Mucosa of rectum (tissue), 2 donors: ENCODE data around the gene DTX2.
"Not testable (repeated sequence)": the region's sequence is repeated elsewhere in the genome, so short reads cannot be mapped to it uniquely, and the experiment has no call there.

ENCODE experiments used
- H3K27ac ChIP-seq, 2 donors: one replicate each; pipeline ENCODE4 v1.7.0; 2013; ENCODE audit warnings: inconsistent platforms in 2 of 2, low read depth in 2 of 2, low read length in 2 of 2
- H3K27me3 ChIP-seq, 2 donors: one replicate each; pipeline ENCODE4 v1.7.0; 2013; ENCODE audit warnings: low read length in 2 of 2; ENCODE audit not compliant: control insufficient read depth in 2 of 2, insufficient read depth in 2 of 2
- H3K36me3 ChIP-seq, 2 donors: one replicate each; pipeline ENCODE4 v1.7.0; 2013; ENCODE audit warnings: low read length in 2 of 2; ENCODE audit not compliant: control insufficient read depth in 2 of 2, insufficient read depth in 2 of 2
- H3K4me1 ChIP-seq, 2 donors: one replicate each; pipeline ENCODE4 v1.7.0; 2013; ENCODE audit warnings: low read length in 2 of 2, mild to moderate bottlenecking in 1 of 2; ENCODE audit not compliant: control insufficient read depth in 2 of 2, insufficient read depth in 2 of 2
- H3K4me3 ChIP-seq, 2 donors: one replicate each; pipeline ENCODE4 v1.7.0; 2013; ENCODE audit warnings: low read length in 2 of 2
- H3K9ac ChIP-seq, 2 donors: one replicate each; pipeline ENCODE4 v1.7.0; 2013; ENCODE audit warnings: low read length in 2 of 2, low read depth in 1 of 2, mild to moderate bottlenecking in 1 of 2
- H3K9me3 ChIP-seq, 2 donors: one replicate each; pipeline ENCODE4 v1.7.0; 2013; ENCODE audit warnings: low read length in 2 of 2; ENCODE audit not compliant: control insufficient read depth in 2 of 2
- donor health status: healthy.
- donor health status: Normal muscosa, but diverticular disease.

Gene DTX2

DNA sequence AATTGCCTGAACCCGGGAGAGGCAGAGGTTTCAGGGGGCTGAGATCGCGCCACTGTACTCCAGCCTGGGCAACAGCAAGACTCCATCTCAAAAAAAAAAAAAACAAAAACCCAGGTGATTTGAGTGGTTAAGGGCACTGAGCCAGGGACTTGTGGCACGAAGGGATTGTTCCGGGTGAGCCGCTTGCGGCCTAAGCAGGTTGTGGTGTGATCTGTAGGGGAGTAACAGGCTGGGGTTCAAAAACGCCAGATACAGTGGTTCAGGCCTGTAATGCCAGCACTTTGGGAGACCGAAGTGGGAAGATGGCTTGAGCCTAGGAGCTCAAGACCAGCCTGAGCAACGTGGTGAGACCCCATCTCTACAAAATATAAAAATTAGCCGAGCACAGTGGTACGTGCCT is 17.7 kb upstream of the DTX2 start:
- not testable (repeated sequence) for H3K36me3 ChIP-seq, H3K9me3 ChIP-seq, H3K9ac ChIP-seq, H3K27ac ChIP-seq, H3K4me1 ChIP-seq, H3K27me3 ChIP-seq, H3K4me3 ChIP-seq

DNA sequence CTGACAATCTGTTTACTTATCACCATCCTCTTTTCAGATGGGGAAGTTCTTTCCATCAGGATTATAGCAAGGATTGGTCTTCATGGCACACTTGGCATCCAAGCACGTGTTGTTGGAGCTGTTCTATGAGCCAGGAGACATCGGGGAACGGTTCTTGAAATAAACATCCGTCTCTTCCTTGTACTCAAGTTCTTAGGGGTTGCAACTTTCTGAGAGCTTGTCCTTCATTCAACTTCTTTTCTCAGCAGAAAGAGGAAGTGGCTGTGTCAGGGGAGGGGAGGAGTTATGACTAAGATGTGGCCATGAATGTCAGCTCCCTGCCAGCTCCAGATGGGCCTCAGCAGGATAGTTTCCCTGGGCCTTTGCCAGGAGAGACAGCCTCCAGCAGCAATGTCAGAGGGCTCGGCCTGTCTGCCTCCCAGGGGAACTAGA is 15.9 kb upstream of the DTX2 start:
- H3K27me3 ChIP-seq, H3K9ac ChIP-seq, H3K4me1 ChIP-seq, H3K36me3 ChIP-seq, H3K9me3 ChIP-seq: not testable (repeated sequence)
- H3K27ac ChIP-seq: peak overlapping the region; percentile 61 to 68
- peak overlapping the region in 1 of 2 donors; percentile 42 for H3K4me3 ChIP-seq

- not testable (repeated sequence) for H3K27me3 ChIP-seq, H3K27ac ChIP-seq, H3K4me1 ChIP-seq, H3K9me3 ChIP-seq, H3K4me3 ChIP-seq, H3K36me3 ChIP-seq, H3K9ac ChIP-seq
Observed at GRCh38 chr7:76457017-76457416, 4.5 kb upstream of the DTX2 start.

DNA sequence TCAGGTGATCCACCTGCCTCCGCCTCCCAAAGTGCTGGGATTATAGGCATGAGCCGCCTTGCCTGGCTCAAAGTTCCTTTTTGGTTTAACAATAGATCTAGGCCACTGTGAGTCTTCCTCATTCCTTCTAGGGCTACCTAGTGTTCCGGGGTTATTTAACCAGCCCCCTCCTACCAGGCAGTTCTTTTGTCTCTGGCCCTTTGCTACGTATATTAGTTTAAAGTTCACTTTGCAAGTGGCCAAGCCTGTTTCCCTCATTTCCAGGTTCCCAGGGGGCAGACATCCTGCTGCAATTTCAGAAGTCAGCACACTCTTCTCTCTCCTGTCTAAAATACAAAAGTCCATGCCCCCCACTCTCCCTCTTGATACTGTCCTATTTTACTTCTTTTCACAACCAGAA is 3.0 kb upstream of the DTX2 start:
- not testable (repeated sequence) for H3K4me1 ChIP-seq, H3K4me3 ChIP-seq, H3K27ac ChIP-seq, H3K36me3 ChIP-seq, H3K9me3 ChIP-seq, H3K9ac ChIP-seq, H3K27me3 ChIP-seq

GRCh38 chr7:76460767-76461166 is 742 bp upstream of the DTX2 start:
- not testable (repeated sequence) for H3K27ac ChIP-seq, H3K36me3 ChIP-seq, H3K9me3 ChIP-seq, H3K4me3 ChIP-seq, H3K27me3 ChIP-seq, H3K4me1 ChIP-seq, H3K9ac ChIP-seq

DNA sequence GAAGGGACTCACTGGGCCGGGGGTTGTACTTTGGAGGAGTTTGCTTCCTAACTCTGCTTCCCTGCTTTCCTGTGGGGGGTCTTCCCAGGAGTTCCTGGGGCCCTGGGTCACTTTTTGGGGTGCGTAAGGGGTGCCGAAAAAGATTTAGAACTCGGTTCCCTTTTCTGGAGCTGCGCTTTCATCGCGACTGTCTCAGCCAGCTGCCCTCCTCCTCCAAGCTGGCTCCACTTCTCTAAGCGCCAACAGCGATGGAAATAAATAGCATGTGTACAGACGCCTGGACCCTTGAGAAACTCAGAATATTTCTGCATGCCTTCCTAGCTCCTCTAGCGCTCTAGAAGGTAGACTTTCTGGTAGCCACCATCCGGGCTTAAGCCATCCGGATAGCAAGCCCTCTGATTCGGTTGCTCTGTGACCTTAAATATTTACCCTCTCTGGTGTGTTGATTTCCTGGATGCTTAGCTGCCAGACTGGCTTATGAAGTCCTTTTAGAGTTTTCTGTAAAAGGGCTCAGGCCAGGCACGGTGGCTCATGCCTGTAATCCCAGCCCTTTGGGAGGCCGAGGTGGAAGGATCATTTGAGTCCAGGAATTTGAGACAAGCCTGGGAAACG is 868 bp downstream of the DTX2 start:
- not testable (repeated sequence) for H3K27ac ChIP-seq, H3K9ac ChIP-seq, H3K9me3 ChIP-seq

DNA sequence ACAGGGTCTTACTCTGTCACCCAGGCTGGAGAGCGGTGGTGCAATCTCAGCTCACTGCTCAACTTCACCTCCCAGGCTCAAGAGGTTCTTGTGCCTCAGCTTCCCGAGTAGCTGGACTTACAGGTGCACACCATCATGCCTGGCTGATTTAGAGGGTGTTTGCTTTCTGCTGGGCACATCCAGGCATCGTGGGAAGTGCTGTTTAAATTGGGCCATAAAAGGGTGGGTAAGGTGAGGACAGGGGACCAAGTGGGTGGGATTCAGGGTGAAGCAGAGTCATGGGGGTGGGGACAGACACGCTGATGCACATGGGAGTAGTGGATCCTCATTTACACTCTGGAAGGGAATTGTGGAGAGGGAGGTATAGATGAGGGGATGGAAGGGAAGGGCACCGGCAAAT is 3.5 kb downstream of the DTX2 start:
- not testable (repeated sequence) for H3K4me1 ChIP-seq, H3K9me3 ChIP-seq, H3K36me3 ChIP-seq, H3K27me3 ChIP-seq, H3K4me3 ChIP-seq, H3K27ac ChIP-seq, H3K9ac ChIP-seq

More for the DNA sequence above, 868 bp downstream of the DTX2 start:
- not testable (repeated sequence) for H3K36me3 ChIP-seq, H3K4me1 ChIP-seq, H3K27me3 ChIP-seq, H3K4me3 ChIP-seq

GRCh38 chr7:76465950-76466349 is 4.4 kb downstream of the DTX2 start:
- H3K27ac ChIP-seq, H3K4me1 ChIP-seq, H3K27me3 ChIP-seq, H3K36me3 ChIP-seq, H3K9me3 ChIP-seq, H3K9ac ChIP-seq, H3K4me3 ChIP-seq: not testable (repeated sequence)

DNA sequence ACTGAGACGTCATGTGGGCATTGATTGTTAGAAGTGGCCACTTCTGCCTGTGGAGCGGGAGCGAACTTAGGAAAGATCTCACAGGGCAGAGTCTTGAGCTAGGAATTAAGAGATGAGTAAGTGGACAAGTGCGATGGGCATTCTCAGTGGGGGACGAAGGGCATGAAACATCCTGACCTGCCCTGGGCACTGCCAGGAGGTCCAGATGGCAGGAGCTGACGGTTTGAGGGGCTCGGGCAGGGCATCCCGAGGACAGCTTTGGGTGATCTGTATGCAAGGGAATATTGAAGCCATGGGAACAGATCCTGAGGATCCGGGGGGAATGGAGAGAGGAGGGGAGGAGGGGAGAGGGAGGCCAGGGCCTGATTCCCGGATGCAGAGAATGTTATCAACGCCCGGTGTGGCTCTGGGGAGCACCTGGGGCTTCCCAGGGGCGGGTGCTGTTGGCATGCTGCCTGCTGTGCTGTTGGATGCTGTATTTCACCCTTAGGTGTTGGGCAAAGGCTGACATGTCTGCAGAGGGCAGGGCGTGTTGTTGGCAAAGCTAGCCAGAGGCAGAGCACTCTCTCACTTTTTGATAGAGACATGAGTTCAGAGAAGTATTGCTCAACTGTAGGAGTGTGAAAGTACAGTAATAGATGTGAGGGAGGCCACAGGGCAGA is 6.4 kb downstream of the DTX2 start:
- H3K9ac ChIP-seq, H3K36me3 ChIP-seq, H3K9me3 ChIP-seq, H3K4me3 ChIP-seq, H3K4me1 ChIP-seq, H3K27me3 ChIP-seq: not testable (repeated sequence)
- peak overlapping the region; percentile 6 to 16 for H3K27ac ChIP-seq

GRCh38 chr7:76471556-76472221 is 10.2 kb downstream of the DTX2 start:
- not testable (repeated sequence) for H3K4me1 ChIP-seq, H3K27me3 ChIP-seq, H3K9ac ChIP-seq, H3K36me3 ChIP-seq, H3K27ac ChIP-seq, H3K4me3 ChIP-seq, H3K9me3 ChIP-seq
